ENCODE measurements around the gene CDH5. TPM values are rescaled to one million over a fixed set of nuclear protein-coding genes. Genes with fewer than 3 reads are reported as not detected.
"Not testable (repeated sequence)": the region's sequence is repeated elsewhere in the genome, so short reads cannot be mapped to it uniquely, and the experiment has no call there.

The CDH5 gene
- total and polyA plus RNA-seq, 4 donors, result 5.5 to 21.9 (median 17.5) TPM

DNA sequence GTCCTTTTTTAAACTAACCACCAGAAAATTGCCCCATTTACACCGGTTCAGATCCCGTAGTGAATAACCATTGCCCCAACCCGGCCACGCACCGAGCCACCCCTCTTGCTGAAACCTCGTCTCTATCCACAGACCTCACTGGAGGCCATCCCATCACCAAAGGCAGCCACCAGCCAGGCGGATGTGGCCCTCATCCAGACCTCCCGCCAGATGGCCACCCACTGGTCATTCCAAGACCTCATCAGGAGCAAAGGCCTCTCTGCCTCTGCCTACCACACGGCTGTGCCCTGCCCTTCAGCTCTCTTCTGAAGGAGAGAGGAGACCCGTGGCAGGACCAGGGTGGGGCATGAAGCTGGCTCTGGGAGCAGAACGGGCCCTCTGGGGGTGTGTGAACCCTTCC is 38.2 kb upstream of the CDH5 start:
- no peaks in the 10 kb centered on the region for H3K27me3 ChIP-seq (ENCODE audit: control insufficient read depth in 4 of 4, insufficient read depth in 4 of 4, low read length in 3 of 4)
- H3K9ac ChIP-seq (ENCODE audit: low read depth in 1 of 2, low read length in 2 of 2), result no peak overlapping the region
- H3K4me3 ChIP-seq (ENCODE audit: low read depth in 1 of 3, low read length in 3 of 3), result no peak overlapping the region
- DNase-seq (ENCODE audit: low spot score), result no peak
- TF ChIP-seq, protein P1, sequence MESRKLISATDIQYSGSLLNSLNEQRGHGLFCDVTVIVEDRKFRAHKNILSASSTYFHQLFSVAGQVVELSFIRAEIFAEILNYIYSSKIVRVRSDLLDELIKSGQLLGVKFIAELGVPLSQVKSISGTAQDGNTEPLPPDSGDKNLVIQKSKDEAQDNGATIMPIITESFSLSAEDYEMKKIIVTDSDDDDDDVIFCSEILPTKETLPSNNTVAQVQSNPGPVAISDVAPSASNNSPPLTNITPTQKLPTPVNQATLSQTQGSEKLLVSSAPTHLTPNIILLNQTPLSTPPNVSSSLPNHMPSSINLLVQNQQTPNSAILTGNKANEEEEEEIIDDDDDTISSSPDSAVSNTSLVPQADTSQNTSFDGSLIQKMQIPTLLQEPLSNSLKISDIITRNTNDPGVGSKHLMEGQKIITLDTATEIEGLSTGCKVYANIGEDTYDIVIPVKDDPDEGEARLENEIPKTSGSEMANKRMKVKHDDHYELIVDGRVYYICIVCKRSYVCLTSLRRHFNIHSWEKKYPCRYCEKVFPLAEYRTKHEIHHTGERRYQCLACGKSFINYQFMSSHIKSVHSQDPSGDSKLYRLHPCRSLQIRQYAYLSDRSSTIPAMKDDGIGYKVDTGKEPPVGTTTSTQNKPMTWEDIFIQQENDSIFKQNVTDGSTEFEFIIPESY (IDR thresholded peaks at IDR 0.05), result no peak
- TF ChIP-seq YY1 (IDR thresholded peaks at IDR 0.05), result no peak
- no peak for TF ChIP-seq RAD21 (IDR thresholded peaks at IDR 0.05)
- no peak overlapping the region for H3K27ac ChIP-seq (ENCODE audit: low read depth in 1 of 2, low read length in 2 of 2)
- no peaks in the 10 kb centered on the region for H3K36me3 ChIP-seq (ENCODE audit: control insufficient read depth in 4 of 4, insufficient read depth in 3 of 4, low read depth in 1 of 4, low read length in 3 of 4)
- peaks cover 0 to 6% (median 0%) of the 10 kb centered on the region in 4 donors for H3K4me1 ChIP-seq (ENCODE audit: control insufficient read depth in 4 of 4, insufficient read depth in 4 of 4, low read length in 3 of 4)
- 91% methylated on average over 11 of the region's 11 CpGs for WGBS
- no peaks in the 10 kb centered on the region for H3K9me3 ChIP-seq (ENCODE audit: control insufficient read depth in 4 of 4, low read length in 3 of 4)

DNA sequence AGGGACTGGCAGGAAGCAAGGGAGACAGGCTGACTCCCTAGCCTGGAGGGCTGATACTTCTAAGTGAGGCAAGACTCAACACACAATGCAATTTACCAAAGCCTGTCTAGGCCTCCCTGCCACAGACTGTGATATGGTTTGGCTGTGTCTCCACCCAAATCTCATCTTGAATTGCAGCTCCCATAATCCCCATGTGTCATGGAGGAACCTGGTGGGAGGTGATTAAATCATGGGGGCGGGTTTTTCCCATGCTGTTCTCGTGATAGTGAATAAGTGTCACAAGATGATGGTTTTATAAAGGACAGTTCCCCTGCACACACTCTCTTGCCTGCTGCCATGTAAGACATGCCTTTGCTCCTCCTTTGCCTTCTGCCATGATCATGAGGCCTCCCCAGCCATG is 35.0 kb upstream of the CDH5 start:
- DNase-seq (ENCODE audit: low spot score); H3K9ac ChIP-seq (ENCODE audit: low read depth in 1 of 2, low read length in 2 of 2); H3K4me3 ChIP-seq (ENCODE audit: low read depth in 1 of 3, low read length in 3 of 3); H3K4me1 ChIP-seq (ENCODE audit: control insufficient read depth in 4 of 4, insufficient read depth in 4 of 4, low read length in 3 of 4); H3K27ac ChIP-seq (ENCODE audit: low read depth in 1 of 2, low read length in 2 of 2); H3K27me3 ChIP-seq (ENCODE audit: control insufficient read depth in 4 of 4, insufficient read depth in 4 of 4, low read length in 3 of 4); H3K9me3 ChIP-seq (ENCODE audit: control insufficient read depth in 4 of 4, low read length in 3 of 4); H3K36me3 ChIP-seq (ENCODE audit: control insufficient read depth in 4 of 4, insufficient read depth in 3 of 4, low read depth in 1 of 4, low read length in 3 of 4): not testable (repeated sequence)
- 84% methylated on average over 2 of the region's 2 CpGs for WGBS

DNA sequence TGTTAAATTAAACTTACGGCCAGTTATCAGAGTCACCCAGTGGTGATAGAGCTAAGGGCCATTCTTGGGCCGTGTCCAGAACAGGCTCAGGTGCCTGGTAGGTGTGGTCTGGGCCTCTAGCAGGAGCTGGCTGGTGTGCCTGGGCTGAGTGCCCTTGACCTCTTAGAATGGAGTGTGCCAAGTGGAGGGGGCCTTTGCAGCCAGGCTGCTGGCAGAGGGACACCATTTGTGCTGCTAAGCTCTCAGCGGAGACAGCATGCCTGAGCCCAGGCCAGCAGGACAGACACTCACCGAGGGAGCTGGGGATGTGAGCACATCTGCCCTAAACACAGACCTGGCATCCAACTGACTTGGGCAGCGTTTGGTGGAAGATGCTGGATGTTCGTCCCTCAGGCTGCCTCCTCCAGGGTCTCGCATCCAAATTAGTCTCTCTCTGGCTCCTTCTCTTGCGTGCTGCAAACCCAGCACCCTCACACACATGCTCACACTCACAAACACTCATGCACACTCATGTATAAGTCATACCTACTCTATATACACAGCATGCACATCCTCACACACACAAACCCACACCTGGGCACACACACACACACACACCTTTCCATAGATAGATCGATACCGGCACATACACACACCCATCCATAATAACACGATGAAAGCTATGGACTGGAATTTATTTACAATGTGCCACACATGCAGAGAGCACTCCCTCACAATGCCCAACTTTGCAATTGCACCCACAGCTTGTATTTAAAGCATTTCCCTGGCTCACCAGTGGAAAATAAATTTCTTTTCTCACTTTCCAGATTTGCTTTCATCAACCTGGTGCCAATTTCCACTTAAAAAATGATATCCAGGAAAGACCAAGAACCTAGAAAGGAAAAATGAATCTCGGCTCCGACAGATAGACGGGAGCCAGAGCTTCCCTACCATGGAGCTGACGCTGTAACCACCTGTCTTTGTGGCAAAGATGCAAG is 33.6 kb upstream of the CDH5 start:
- 89% methylated on average over 15 of the region's 15 CpGs for WGBS
- no peak overlapping the region for H3K9ac ChIP-seq (ENCODE audit: low read depth in 1 of 2, low read length in 2 of 2)
- peaks cover 0 to 9% (median 2%) of the 10 kb centered on the region in 4 donors for H3K9me3 ChIP-seq (ENCODE audit: control insufficient read depth in 4 of 4, low read length in 3 of 4)
- no peaks in the 10 kb centered on the region for H3K36me3 ChIP-seq (ENCODE audit: control insufficient read depth in 4 of 4, insufficient read depth in 3 of 4, low read depth in 1 of 4, low read length in 3 of 4)
- no peaks in the 10 kb centered on the region for H3K4me1 ChIP-seq (ENCODE audit: control insufficient read depth in 4 of 4, insufficient read depth in 4 of 4, low read length in 3 of 4)
- no peak for DNase-seq (ENCODE audit: low spot score)
- no peaks in the 10 kb centered on the region for H3K27me3 ChIP-seq (ENCODE audit: control insufficient read depth in 4 of 4, insufficient read depth in 4 of 4, low read length in 3 of 4)
- no peak overlapping the region for H3K27ac ChIP-seq (ENCODE audit: low read depth in 1 of 2, low read length in 2 of 2)
- TF ChIP-seq NR2F2 (IDR thresholded peaks at IDR 0.05) (no peak), HNF4G (IDR thresholded peaks at IDR 0.05) (no peak), EGR1 (IDR thresholded peaks at IDR 0.05; ENCODE audit: low read depth in 2 of 2) (no peak), YY1 (IDR thresholded peaks at IDR 0.05) (no peak), FOXA1 (IDR thresholded peaks at IDR 0.05) (no peak), GABPA (IDR thresholded peaks at IDR 0.05 in 1 of 2, conservative IDR thresholded peaks at IDR 0.05 in 1 of 2) (no peak), RAD21 (IDR thresholded peaks at IDR 0.05) (no peak), RXRA (IDR thresholded peaks at IDR 0.05) (no peak), TAF1 (conservative IDR thresholded peaks at IDR 0.05) (no peak)
- TF ChIP-seq, protein P2, sequence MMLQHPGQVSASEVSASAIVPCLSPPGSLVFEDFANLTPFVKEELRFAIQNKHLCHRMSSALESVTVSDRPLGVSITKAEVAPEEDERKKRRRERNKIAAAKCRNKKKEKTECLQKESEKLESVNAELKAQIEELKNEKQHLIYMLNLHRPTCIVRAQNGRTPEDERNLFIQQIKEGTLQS (IDR thresholded peaks at IDR 0.05), result no peak
- TF ChIP-seq, protein P3, sequence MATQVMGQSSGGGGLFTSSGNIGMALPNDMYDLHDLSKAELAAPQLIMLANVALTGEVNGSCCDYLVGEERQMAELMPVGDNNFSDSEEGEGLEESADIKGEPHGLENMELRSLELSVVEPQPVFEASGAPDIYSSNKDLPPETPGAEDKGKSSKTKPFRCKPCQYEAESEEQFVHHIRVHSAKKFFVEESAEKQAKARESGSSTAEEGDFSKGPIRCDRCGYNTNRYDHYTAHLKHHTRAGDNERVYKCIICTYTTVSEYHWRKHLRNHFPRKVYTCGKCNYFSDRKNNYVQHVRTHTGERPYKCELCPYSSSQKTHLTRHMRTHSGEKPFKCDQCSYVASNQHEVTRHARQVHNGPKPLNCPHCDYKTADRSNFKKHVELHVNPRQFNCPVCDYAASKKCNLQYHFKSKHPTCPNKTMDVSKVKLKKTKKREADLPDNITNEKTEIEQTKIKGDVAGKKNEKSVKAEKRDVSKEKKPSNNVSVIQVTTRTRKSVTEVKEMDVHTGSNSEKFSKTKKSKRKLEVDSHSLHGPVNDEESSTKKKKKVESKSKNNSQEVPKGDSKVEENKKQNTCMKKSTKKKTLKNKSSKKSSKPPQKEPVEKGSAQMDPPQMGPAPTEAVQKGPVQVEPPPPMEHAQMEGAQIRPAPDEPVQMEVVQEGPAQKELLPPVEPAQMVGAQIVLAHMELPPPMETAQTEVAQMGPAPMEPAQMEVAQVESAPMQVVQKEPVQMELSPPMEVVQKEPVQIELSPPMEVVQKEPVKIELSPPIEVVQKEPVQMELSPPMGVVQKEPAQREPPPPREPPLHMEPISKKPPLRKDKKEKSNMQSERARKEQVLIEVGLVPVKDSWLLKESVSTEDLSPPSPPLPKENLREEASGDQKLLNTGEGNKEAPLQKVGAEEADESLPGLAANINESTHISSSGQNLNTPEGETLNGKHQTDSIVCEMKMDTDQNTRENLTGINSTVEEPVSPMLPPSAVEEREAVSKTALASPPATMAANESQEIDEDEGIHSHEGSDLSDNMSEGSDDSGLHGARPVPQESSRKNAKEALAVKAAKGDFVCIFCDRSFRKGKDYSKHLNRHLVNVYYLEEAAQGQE (IDR thresholded peaks at IDR 0.05), result no peak
- TF ChIP-seq, protein P1 (IDR thresholded peaks at IDR 0.05), result no peak
- no peak overlapping the region for H3K4me3 ChIP-seq (ENCODE audit: low read depth in 1 of 3, low read length in 3 of 3)
